GM13977 (cell line): ENCODE results near the gene BTF3L4.
A peak's percentile ranks its signal among the peaks of the same experiment; 100 is the strongest.
"Not testable (repeated sequence)": the region's sequence is repeated elsewhere in the genome, so short reads cannot be mapped to it uniquely, and the experiment has no call there.

Experiments used
- DNase-seq: peaks from one replicate; pipeline ENCODE4 v3.0.0; 2012; ENCODE audit warnings: low spot score
- CTCF ChIP-seq: IDR thresholded peaks from 2 replicates; pipeline ENCODE4 v1.5.1; 2012; ENCODE audit warnings: mild to moderate bottlenecking, control low read depth; ENCODE audit not compliant: insufficient read depth; ENCODE audit errors: extremely low read depth, missing control alignments
- in situ Hi-C: fragments of 300-500 bp; cut with MboI; formaldehyde crosslinking; loops from one replicate; pipeline ENCODE4 v1.12.0; 2022; ENCODE audit warnings: low sequenced_read_pairs, low pct_unique_long_range_greater_than_20kb, mixed read lengths, inconsistent platforms; ENCODE audit not compliant: unreplicated experiment

Gene BTF3L4

GRCh38 chr1:52056163-52056936 lies at the start of gene BTF3L4:
TSS of gene BTF3L4 (plus strand) at chr1:52056295. CDS start at chr1:52059848, 3,553 bp downstream.
- DNase-seq: peak; percentile 93
- TF ChIP-seq CTCF: no peak
- in situ Hi-C loops: no loop called here

GRCh38 chr1:52007215-52008002 lies 48.7 kb upstream of the BTF3L4 start:
- in situ Hi-C loops: no loop called here
- no peak for DNase-seq
- no peak for TF ChIP-seq CTCF

DNA sequence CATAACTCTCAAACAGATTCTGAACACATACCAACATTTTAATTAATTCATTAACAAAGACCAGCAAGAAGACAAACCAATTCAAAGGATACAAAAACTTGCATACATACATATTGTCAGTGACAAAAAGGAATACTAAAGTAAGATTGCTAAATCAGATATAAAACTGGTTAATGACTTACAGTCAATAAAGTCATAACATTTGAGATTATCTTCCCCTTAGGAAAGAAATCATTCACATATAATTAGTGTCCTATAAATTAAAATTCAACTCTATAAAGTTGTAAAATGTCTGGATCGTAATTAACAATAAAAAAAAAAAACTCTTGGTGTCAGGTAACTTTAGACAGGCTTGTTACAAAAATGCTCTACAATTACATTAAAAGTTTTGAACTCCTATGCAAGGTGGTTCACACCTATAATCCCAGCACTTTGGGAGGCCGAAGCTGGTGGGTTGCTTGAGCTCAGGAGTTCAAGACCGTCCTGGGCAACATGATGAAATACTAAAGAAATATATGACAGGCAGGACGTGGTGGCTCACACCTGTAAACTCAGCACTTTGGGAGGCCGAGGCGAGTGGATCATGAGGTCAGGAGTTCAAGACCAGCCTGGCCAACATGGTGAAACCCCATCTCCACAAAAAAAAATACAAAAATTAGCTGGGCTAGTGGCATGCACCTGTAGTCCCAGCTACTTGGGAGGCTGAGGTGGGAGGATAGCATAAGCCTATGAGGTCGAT lies 47.9 kb upstream of the BTF3L4 start:
- DNase-seq: no peak
- in situ Hi-C loops: no loop called here
- TF ChIP-seq CTCF: no peak

GRCh38 chr1:52022133-52022532 lies 34.0 kb upstream of the BTF3L4 start:
- no peak for TF ChIP-seq CTCF
- no peak for DNase-seq
- in situ Hi-C loops: no loop called here

- in situ Hi-C loops: no loop called here
- no peak for TF ChIP-seq CTCF
- DNase-seq: no peak
These were observed 29.8 kb upstream of the BTF3L4 start for GRCh38 chr1:52026278-52026677.

GRCh38 chr1:52028328-52028727 lies 27.8 kb upstream of the BTF3L4 start:
- in situ Hi-C loops: no loop called here
- TF ChIP-seq CTCF: no peak
- no peak for DNase-seq

DNA sequence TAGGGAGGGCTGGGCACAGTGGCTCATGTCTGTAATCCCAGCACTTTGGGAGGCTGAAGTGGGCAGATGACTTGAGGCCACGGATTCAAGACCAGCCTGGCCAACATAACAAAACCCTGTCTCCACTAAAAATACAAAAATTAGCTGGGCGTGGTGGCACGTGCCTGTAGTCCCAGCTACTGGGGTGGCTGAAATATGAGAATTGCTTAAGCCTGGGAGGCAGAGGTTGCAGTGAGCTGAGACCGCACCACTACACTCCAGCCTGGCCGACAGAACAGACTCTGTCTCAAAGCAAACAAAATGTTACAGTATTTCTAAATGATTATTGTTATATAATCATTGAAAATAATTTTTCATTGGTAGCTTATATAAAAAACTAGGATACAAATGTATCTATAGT lies 27.3 kb upstream of the BTF3L4 start:
- in situ Hi-C loops, DNase-seq: not testable (repeated sequence)
